Measurements from ENCODE around the gene RRP1. TPM values are rescaled to one million over a fixed set of nuclear protein-coding genes. Genes with fewer than 3 reads are reported as not detected.

The RRP1 gene
- total RNA-seq, 2 experiments from 2014 or later, result 50.3 to 55.0 TPM

- TF ChIP-seq CTCF (conservative IDR thresholded peaks at IDR 0.05; ENCODE audit: low read length), result peak; percentile 94
- TF ChIP-seq EZH2phosphoT487 (IDR thresholded peaks at IDR 0.05; ENCODE audit: borderline replicate concordance, low read depth, low read length), result no peak
- no peak overlapping the region for H3K27ac ChIP-seq (ENCODE audit: low read depth, low read length, poor library complexity, severe bottlenecking)
These were observed 21.3 kb downstream of the RRP1 start for GRCh38 chr21:43810505-43811261.

GRCh38 chr21:43811262-43812105 is 22.1 kb downstream of the RRP1 start:
- Histone ChIP-seq H3K79me2 (ENCODE audit: insufficient read depth, low read depth, low read length) (0 out of 2 replicates have a peak, but pooled peaks cover 4% of the 10 kb centered on the region), H3K36me3 (ENCODE audit: insufficient read depth, low read length) (peaks cover 6% of the 10 kb centered on the region; the same call in 1 of the 2 replicates), H3K9me3 (ENCODE audit: low read length) (no peaks in the 10 kb centered on the region), H4K20me1 (ENCODE audit: insufficient read depth, low read length) (no peaks in the 10 kb centered on the region), H3K4me2 (ENCODE audit: low read length) (0 out of 2 replicates have a peak overlapping the region, but pooled peaks have one; percentile 7), H3K9me2 (ENCODE audit: insufficient read depth, low read length) (no peaks in the 10 kb centered on the region), H2AFZ (ENCODE audit: low read length) (no peak overlapping the region), H3K27ac (ENCODE audit: low read depth, low read length, poor library complexity, severe bottlenecking) (no peak overlapping the region), H3K4me3 (ENCODE audit: low read depth, low read length, poor library complexity, severe bottlenecking) (no peak overlapping the region), H3K4me1 (ENCODE audit: insufficient read depth, low read length, poor library complexity, severe bottlenecking) (peaks cover 44% of the 10 kb centered on the region)
- DNase-seq (ENCODE audit: low spot score), result no peak
- ChIA-PET POLR2A (no interaction called here), CTCF (ENCODE audit: unreplicated experiment) (interaction anchor here (0.6 kb wide), 1 partner anchor 22 kb away, joined by 3 read pairs; the partner anchor contains the start of gene RRP1)
- intact Hi-C loops (cut with micrococcal nuclease; ENCODE audit: unreplicated experiment), result loop anchor here (1.0 to 2.0 kb wide), 2 partner anchors 49 to 164 kb away; no protein-coding TSS in a partner anchor
- no peak for TF ChIP-seq EZH2phosphoT487 (IDR thresholded peaks at IDR 0.05; ENCODE audit: borderline replicate concordance, low read depth, low read length)
- TF ChIP-seq CTCF (conservative IDR thresholded peaks at IDR 0.05; ENCODE audit: low read length), result no peak
- BruUV-seq (replicated peaks), result no TSS peak

More at GRCh38 chr21:43810505-43811261, 21.3 kb downstream of the RRP1 start:
- H3K79me2 ChIP-seq (ENCODE audit: insufficient read depth, low read depth, low read length), result 0 out of 2 replicates have a peak, but pooled peaks cover 4% of the 10 kb centered on the region
- ChIA-PET POLR2A (no interaction called here), CTCF (ENCODE audit: unreplicated experiment) (no interaction called here)
- H3K9me3 ChIP-seq (ENCODE audit: low read length), result no peaks in the 10 kb centered on the region
- H3K4me3 ChIP-seq (ENCODE audit: low read depth, low read length, poor library complexity, severe bottlenecking), result no peak overlapping the region
- peaks cover 52% of the 10 kb centered on the region for H3K4me1 ChIP-seq (ENCODE audit: insufficient read depth, low read length, poor library complexity, severe bottlenecking)
- H4K20me1 ChIP-seq (ENCODE audit: insufficient read depth, low read length), result no peaks in the 10 kb centered on the region
- intact Hi-C loops (cut with micrococcal nuclease; ENCODE audit: unreplicated experiment), result loop anchor here (1.0 to 2.0 kb wide), 3 partner anchors 50 to 165 kb away; no protein-coding TSS in a partner anchor
- BruUV-seq (replicated peaks), result no TSS peak
- DNase-seq (ENCODE audit: low spot score), result peak; percentile 83
- H3K36me3 ChIP-seq (ENCODE audit: insufficient read depth, low read length), result peaks cover 13% of the 10 kb centered on the region; the same call in 1 of the 2 replicates
- H3K4me2 ChIP-seq (ENCODE audit: low read length), result peak overlapping the region; percentile 46; the same call in 1 of the 2 replicates
- H2AFZ ChIP-seq (ENCODE audit: low read length), result no peak overlapping the region
- H3K9me2 ChIP-seq (ENCODE audit: insufficient read depth, low read length), result no peaks in the 10 kb centered on the region

Data from OCI-LY7 (cell line).